K562 (cell line): ENCODE results near the gene CFAP20DC. TPM values are rescaled to one million over a fixed set of nuclear protein-coding genes. Genes with fewer than 3 reads are reported as not detected.

ENCODE experiments used
- ATAC-seq: fragments of 200-7000 bp; cut with Tn5 transposase; 3 replicates; pipeline ENCODE4 v1.9.1; 2020; ENCODE audit warnings: moderate library complexity
- BruUV-seq: library from RNA; stranded (reverse); fragments of 400-500 nt; replicated peaks from 2 replicates; lab custom pipeline; 2021; lab: Mats Ljungman, UMichigan
- CTCF ChIA-PET: fragments of 300-600 bp; formaldehyde crosslinking; extraction: SDS; loops from one replicate; lab custom pipeline; 2021; ENCODE audit warnings: low intra/inter-chr PET ratio; lab: Yijun Ruan, JAX
- POLR2A ChIA-PET: fragments of 300-600, 350-650 bp; sonication (Branson Sonifier 250); formaldehyde crosslinking; extraction: SDS; loops from one replicate; lab custom pipeline; 2021; ENCODE audit warnings: antibody characterized with exemption, inconsistent platforms; lab: Yijun Ruan, JAX
- DNase-seq, 4 experiments: peaks; one replicate each; pipeline versions ENCODE4 v3.0.0 to v3.0.0-alpha.2; 2011 to 2018; ENCODE audit warnings: low spot score in 3 of 4, mixed read lengths in 3 of 4; ENCODE audit errors: extremely low read depth in 1 of 4
- FAIRE-seq: peaks from 2 replicates; lab custom pipeline; 2011; peaks lifted over from hg19 to GRCh38; lab: Jason Lieb, UNC
- H2AFZ ChIP-seq: 2 replicates; pipeline ENCODE4 v1.6.0; 2011; ENCODE audit warnings: low read depth, low read length, control low read depth, inconsistent platforms
- H3K27ac ChIP-seq: fragments of 200-600 bp; 3 replicates; pipeline ENCODE4 v1.8.0; 2011; ENCODE audit warnings: low read depth, mild to moderate bottlenecking, control low read depth, inconsistent platforms, low read length, moderate library complexity, mixed read lengths; ENCODE audit errors: extremely low read depth
- H3K27me3 ChIP-seq, 2 experiments: fragments of 300-600 bp in 1 of 2; 2 replicates in 1 of 2; 3 replicates in 1 of 2; pipeline versions ENCODE4 v1.6.0 to v1.8.0; 2011; ENCODE audit warnings: inconsistent platforms in 2 of 2, low read length in 2 of 2, mild to moderate bottlenecking in 1 of 2, mixed read lengths in 1 of 2, moderate library complexity in 1 of 2; ENCODE audit not compliant: control insufficient read depth in 2 of 2, insufficient read depth in 2 of 2
- H3K36me3 ChIP-seq: fragments of 300-600 bp; 3 replicates; pipeline ENCODE4 v1.8.0; 2011; ENCODE audit warnings: mild to moderate bottlenecking, low read length, inconsistent platforms; ENCODE audit not compliant: control insufficient read depth, insufficient read depth
- H3K4me1 ChIP-seq, 2 experiments: fragments of 200-600 bp in 1 of 2; replicated peaks in 1 of 2; 2 replicates in 1 of 2; 3 replicates in 1 of 2; pipeline versions ENCODE4 v1.5.1 to v1.8.0; 2011; ENCODE audit warnings: inconsistent platforms in 2 of 2, low read length in 2 of 2, mild to moderate bottlenecking in 1 of 2, mixed read lengths in 1 of 2, moderate library complexity in 1 of 2; ENCODE audit not compliant: control insufficient read depth in 2 of 2, insufficient read depth in 2 of 2
- H3K4me2 ChIP-seq: 2 replicates; pipeline ENCODE4 v1.6.1; 2011; ENCODE audit warnings: low read length, control low read depth, inconsistent platforms, mixed read lengths; ENCODE audit not compliant: insufficient read depth
- H3K4me3 ChIP-seq: fragments of 200-600 bp; sonication (generic), shearing (Covaris generic); 2 replicates; pipeline ENCODE4 v1.5.1; 2016; ENCODE audit warnings: control low read depth, inconsistent platforms
- H3K79me2 ChIP-seq: fragments of 200-600 bp; 3 replicates; pipeline ENCODE4 v1.8.0; 2011; ENCODE audit warnings: low read length, inconsistent platforms; ENCODE audit not compliant: control insufficient read depth, insufficient read depth
- H3K9ac ChIP-seq, 2 experiments: 2 replicates each; pipeline versions ENCODE4 v1.6.0 to v1.6.1; 2011; ENCODE audit warnings: low read depth in 2 of 2, low read length in 2 of 2, control low read depth in 1 of 2, inconsistent platforms in 1 of 2, mild to moderate bottlenecking in 1 of 2, mixed read lengths in 1 of 2; ENCODE audit not compliant: insufficient read depth in 1 of 2
- H3K9me1 ChIP-seq: one replicate; pipeline ENCODE4 v1.6.0; 2011; ENCODE audit warnings: inconsistent platforms, mild to moderate bottlenecking, low read length, moderate library complexity; ENCODE audit not compliant: control insufficient read depth, insufficient read depth
- H3K9me3 ChIP-seq: replicated peaks from 2 replicates; pipeline ENCODE4 v1.5.1; 2011; ENCODE audit warnings: low read depth, low read length, inconsistent platforms; ENCODE audit not compliant: control insufficient read depth, insufficient read depth
- H4K20me1 ChIP-seq: replicated peaks from 2 replicates; pipeline ENCODE4 v1.6.1; 2011; ENCODE audit warnings: low read length, inconsistent platforms, mixed read lengths; ENCODE audit not compliant: control insufficient read depth, insufficient read depth
- BCOR ChIP-seq: fragments of 450-650 bp; IDR thresholded peaks from 2 replicates; pipeline ENCODE4 v1.6.1; 2016
- CCNT2 ChIP-seq: IDR thresholded peaks from 2 replicates; pipeline ENCODE4 v1.6.1; 2011; ENCODE audit warnings: borderline replicate concordance, low read depth, mild to moderate bottlenecking, moderate library complexity, mixed read lengths, low read length; ENCODE audit not compliant: insufficient read length; ENCODE audit errors: extremely low read depth
- GATAD2B ChIP-seq: fragments of 450-650 bp; IDR thresholded peaks from 2 replicates; pipeline ENCODE4 v1.6.1; 2017; ENCODE audit warnings: mild to moderate bottlenecking, borderline replicate concordance
- HDAC1 ChIP-seq, 2 experiments: fragments of 450-650 bp; IDR thresholded peaks; 2 replicates each; pipeline ENCODE4 v1.6.1; 2016 to 2017; ENCODE audit warnings: inconsistent platforms in 1 of 2, mild to moderate bottlenecking in 1 of 2, moderate library complexity in 1 of 2
- HSF4 ChIP-seq: fragments of 250-450 bp; sonication (Bioruptor Pico); IDR thresholded peaks from 2 replicates; pipeline ENCODE4 v2.1.2; 2022; ENCODE audit warnings: mild to moderate bottlenecking, moderate library complexity, borderline replicate concordance
- KDM5B ChIP-seq: fragments of 200-600 bp; sonication (generic); IDR thresholded peaks from 2 replicates; pipeline ENCODE4 v1.6.1; 2012; ENCODE audit warnings: low read depth, mild to moderate bottlenecking, moderate library complexity, low read length, control low read depth, inconsistent platforms; ENCODE audit not compliant: insufficient replicate concordance
- LEF1 ChIP-seq: fragments of 450-650 bp; IDR thresholded peaks from 2 replicates; pipeline ENCODE4 v1.6.1; 2016; ENCODE audit warnings: mild to moderate bottlenecking
- MCM2 ChIP-seq: fragments of 450-650 bp; IDR thresholded peaks from 2 replicates; pipeline ENCODE4 v1.6.1; 2017; ENCODE audit warnings: low read depth, mild to moderate bottlenecking
- MCM3 ChIP-seq: fragments of 450-650 bp; IDR thresholded peaks from 2 replicates; pipeline ENCODE4 v1.6.1; 2016
- NFYB ChIP-seq: IDR thresholded peaks from 2 replicates; pipeline ENCODE4 v1.6.1; 2011; ENCODE audit warnings: mild to moderate bottlenecking, moderate library complexity; ENCODE audit not compliant: insufficient read length; ENCODE audit errors: extremely low read depth
- POLR2AphosphoS2 ChIP-seq: IDR thresholded peaks from 2 replicates; pipeline ENCODE4 v1.6.1; 2012; ENCODE audit warnings: low read length, improper control_type of control experiment
- POLR2B ChIP-seq: fragments of 450-650 bp; IDR thresholded peaks from 2 replicates; pipeline ENCODE4 v1.6.1; 2018; ENCODE audit warnings: low read depth; ENCODE audit not compliant: partially characterized antibody
- RNF219 ChIP-seq: fragments of 250-450 bp; sonication (Bioruptor Pico); IDR thresholded peaks from 2 replicates; pipeline ENCODE4 v1.5.0; 2022; ENCODE audit warnings: mild to moderate bottlenecking
- TCF7L2 ChIP-seq: fragments of 150-350 bp; IDR thresholded peaks from 2 replicates; pipeline ENCODE4 v1.6.1; 2016; ENCODE audit warnings: low read depth, mild to moderate bottlenecking, low read length, moderate library complexity
- THAP7 ChIP-seq: fragments of 250-450 bp; sonication (Bioruptor Pico); IDR thresholded peaks from 2 replicates; pipeline ENCODE4 v1.5.0; 2021
- TSC22D4 ChIP-seq: fragments of 450-650 bp; IDR thresholded peaks from 2 replicates; pipeline ENCODE4 v1.6.1; 2016; ENCODE audit warnings: missing genetic modification characterization, missing biosample characterization, control low read depth
- ZBTB2 ChIP-seq: fragments of 450-650 bp; IDR thresholded peaks from 2 replicates; pipeline ENCODE4 v1.6.1; 2016; ENCODE audit warnings: antibody characterized with exemption
- ZNF3 ChIP-seq: fragments of 250-450 bp; sonication (Bioruptor Pico); IDR thresholded peaks from 2 replicates; pipeline ENCODE4 v1.5.0; 2021; ENCODE audit warnings: mild to moderate bottlenecking, moderate library complexity
- ZNF444 ChIP-seq: fragments of 250-450 bp; sonication (Bioruptor Pico); IDR thresholded peaks from 2 replicates; pipeline ENCODE4 v1.4.0; 2020; ENCODE audit warnings: mild to moderate bottlenecking, moderate library complexity
- ZNF561 ChIP-seq: fragments of 450-650 bp; formaldehyde crosslinking; conservative IDR thresholded peaks from 2 replicates; pipeline ENCODE4 v1.4.0; 2020; ENCODE audit warnings: mild to moderate bottlenecking, moderate library complexity
- whole genome bisulfite sequencing: fragments of 100-300 bp; shearing (Covaris generic); methylation state at CpG from one replicate; pipeline ENCODE4 v1.1.6; 2016; ENCODE audit warnings: low coverage, mixed read lengths; ENCODE audit not compliant: insufficient coverage; ENCODE audit errors: missing lambda C conversion rate; 5-methylcytosine and 5-hydroxymethylcytosine counted together
- in situ Hi-C: fragments of 300-500 bp; cut with MboI; formaldehyde crosslinking; loops from 4 replicates; pipeline ENCODE4 v1.15.0; 2018; ENCODE audit warnings: inconsistent platforms, mixed read lengths
- intact Hi-C: fragments of 100-400 bp; cut with micrococcal nuclease; formaldehyde crosslinking; loops from 2 replicates; pipeline ENCODE4 v1.14.2; 2022
- polyA plus RNA-seq, 8 experiments: library from polyadenylated mRNA; depleted of rRNA in 4 of 8; stranded (reverse) in 5 of 8; unstranded in 3 of 8; fragments of >200 nt; fragmentation: Nextera tagmentation in 2 of 8; fragmentation: Illumina TruSeq in 1 of 8; extraction: Ambion mirVana in 2 of 8; extraction: Trizol in 1 of 8; gene quantifications; 2 replicates each; pipeline versions ENCODE4 v1.2.1 to v1.2.3, GENCODE V29; 2011 to 2014; ENCODE audit warnings: inconsistent platforms in 1 of 8, missing spikeins in 1 of 8
- total RNA-seq, 7 experiments: library from RNA; depleted of rRNA in 6 of 7; stranded (reverse); fragments of >200 nt in 6 of 7; fragmentation: Illumina TruSeq in 2 of 7; extraction: Trizol in 2 of 7; gene quantifications; 2 replicates each; pipeline versions ENCODE4 v1.2.1 to v1.2.3, GENCODE V29; 2011 to 2021; ENCODE audit warnings: low replicate concordance in 1 of 7

The CFAP20DC gene
- total and polyA plus RNA-seq, 9 of the 15 experiments (the other 6 are each of a cell fraction or from before 2014, with no cell fraction given), result 1.6 to 5.9 (median 4.6) TPM

- DNase-seq, result no peak
- intact Hi-C loops, result no loop called here
- FAIRE-seq, result no peak
- Histone ChIP-seq H3K9ac (no peak overlapping the region), H4K20me1 (no peaks in the 10 kb centered on the region), H3K27ac (no peak overlapping the region), H3K36me3 (no peaks in the 10 kb centered on the region; the same call in 2 of the 3 replicates)
- no peak for ATAC-seq
- TF ChIP-seq ZBTB2 (no peak), GATAD2B (no peak), CCNT2 (no peak), HDAC1 (IDR thresholded peaks at IDR 0.05) (no peak), KDM5B (no peak), MCM2 (no peak), MCM3 (no peak), ZNF444 (no peak), ZNF3 (CRISPR knock-in tag) (no peak), LEF1 (no peak), POLR2AphosphoS2 (no peak), TCF7L2 (no peak), POLR2B (no peak), NFYB (no peak), TSC22D4 (no peak), HSF4 (no peak), RNF219 (CRISPR knock-in tag) (no peak), BCOR (no peak), THAP7 (CRISPR knock-in tag) (no peak), ZNF561 (CRISPR knock-in tag) (no peak)
- TF ChIP-seq, all 486 proteins: peak for 0
- no TSS peak for BruUV-seq
- Histone ChIP-seq H3K79me2 (no peaks in the 10 kb centered on the region), H3K4me3 (no peak overlapping the region), H3K9me1 (no peaks in the 10 kb centered on the region), H3K4me2 (no peak overlapping the region), H3K9me3 (peaks cover 3% of the 10 kb centered on the region; the same call in 1 of the 2 replicates), H3K27me3 (no peaks in the 10 kb centered on the region), H3K4me1 (no peaks in the 10 kb centered on the region), H2AFZ (no peak overlapping the region)
- ChIA-PET CTCF (no interaction called here), POLR2A (no interaction called here)
- 72% methylated on average over 6 of the region's 6 CpGs for WGBS
- in situ Hi-C loops, result no loop called here
Measured at GRCh38 chr3:58784888-58785287, 264.9 kb downstream of the CFAP20DC start.
